SW 1271 (cell line): ENCODE data around the gene BMPR1B.
"Not testable (repeated sequence)": the region's sequence is repeated elsewhere in the genome, so short reads cannot be mapped to it uniquely, and the experiment has no call there.

Experiments used
- DNase-seq, 2 experiments: peaks; one replicate each; lab custom pipeline; 2025; lab: John Stamatoyannopoulos, UW

BMPR1B gene

DNA sequence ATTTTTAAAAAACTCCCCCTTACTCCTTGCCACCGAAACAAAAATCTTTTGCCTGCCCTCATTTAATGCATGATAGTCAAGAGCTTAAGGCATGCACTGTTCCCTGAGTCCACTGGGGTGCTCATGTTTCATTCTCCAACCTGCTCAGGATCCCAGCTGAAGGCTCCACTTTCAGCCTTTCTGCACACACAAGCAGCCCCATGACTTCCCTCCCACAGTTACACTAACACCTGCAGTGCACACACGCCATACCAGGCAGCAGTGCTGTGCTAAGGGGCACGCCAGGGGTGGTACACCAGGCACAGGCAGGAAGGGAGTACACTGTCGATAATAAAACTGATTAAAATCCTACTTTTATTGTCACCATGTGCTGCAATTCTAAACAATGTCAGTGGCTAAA is 385.2 kb downstream of the BMPR1B start:
- no peak for DNase-seq

DNA sequence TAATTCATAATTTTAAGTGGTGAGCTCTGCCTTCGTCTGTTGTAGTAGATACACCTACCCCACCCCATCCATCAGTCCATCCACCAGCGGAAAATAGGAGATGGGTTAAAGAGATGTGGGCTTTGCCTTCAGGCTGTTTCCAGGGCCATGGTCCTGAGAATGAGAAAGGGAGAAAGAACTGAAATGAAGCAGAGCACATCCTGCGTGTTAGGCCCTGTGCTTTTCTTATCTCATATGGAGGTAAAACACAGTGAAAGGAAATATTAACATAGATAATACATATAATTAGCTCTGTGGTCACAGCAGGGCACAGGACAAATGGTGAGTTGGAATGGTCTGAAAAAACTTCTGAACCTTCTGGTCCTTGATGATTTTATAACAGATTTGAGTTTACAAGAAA is 393.5 kb downstream of the BMPR1B start:
- no peak for DNase-seq

DNA sequence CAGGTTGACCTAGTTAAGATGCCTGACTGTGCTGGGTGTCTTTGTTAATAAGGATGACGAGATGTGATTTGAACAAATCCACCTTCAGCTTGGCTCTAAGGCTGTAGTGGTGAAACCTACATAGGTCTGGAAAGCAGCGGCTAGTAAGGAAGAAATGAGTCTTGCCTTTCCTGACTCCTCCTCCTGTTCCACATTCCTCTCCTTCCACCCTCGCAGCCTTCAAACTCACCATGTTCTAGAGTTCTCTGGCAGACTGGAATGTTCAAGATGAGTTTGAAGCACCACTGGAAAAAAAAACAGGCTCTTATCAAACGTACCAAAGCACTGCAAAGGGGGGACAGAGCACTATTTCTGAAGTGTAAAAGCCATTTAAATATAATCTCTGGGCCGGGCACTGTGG is 395.4 kb downstream of the BMPR1B start:
- DNase-seq, result no peak

DNA sequence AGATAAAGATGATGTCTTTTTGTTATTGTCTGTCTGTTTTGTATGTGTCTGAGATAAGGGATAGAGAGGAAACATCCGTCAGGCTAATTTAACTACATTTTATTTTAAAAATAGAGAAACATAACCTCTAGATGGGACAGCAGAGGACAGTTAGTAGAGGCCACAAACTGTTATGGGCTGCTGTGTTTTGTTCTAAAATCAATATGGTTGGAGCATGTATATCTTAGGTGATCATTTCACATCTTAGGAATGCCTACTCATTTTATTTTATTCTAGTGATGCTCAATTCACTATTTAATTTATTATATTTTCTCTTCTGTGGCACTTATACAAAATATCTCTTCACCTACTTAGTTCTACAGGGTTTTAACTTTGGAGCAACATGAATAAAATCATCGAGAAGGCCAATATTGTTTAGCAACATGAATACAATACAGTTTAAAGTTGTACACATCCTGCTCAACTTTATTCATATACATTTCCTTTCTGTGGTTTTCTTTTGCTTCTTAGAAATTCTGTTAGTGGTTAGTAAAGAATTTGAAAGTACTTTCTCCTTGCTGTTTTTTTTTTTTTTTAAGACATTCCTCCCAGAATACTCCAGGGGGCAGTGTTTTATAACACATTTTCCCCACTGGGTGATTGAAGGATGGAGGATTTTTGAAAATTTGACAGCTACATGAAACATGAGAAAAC is 398.1 kb downstream of the BMPR1B start:
- DNase-seq, result no peak

DNA sequence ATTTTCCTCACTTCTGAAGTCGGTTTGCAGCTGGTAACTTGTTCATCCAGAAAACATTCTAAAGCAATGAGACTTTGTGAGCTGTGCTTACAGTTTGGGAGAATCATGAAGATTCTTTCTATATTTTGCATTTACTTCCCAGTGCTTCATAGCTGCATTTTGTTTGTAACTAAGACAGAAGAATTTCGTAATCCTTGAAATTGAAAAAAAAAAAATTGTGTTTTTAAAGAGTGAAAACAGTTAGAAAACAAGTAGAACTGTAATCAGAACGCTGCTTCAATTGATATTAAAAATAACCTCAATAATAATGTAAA is 398.7 kb downstream of the BMPR1B start:
- DNase-seq, result no peak

DNA sequence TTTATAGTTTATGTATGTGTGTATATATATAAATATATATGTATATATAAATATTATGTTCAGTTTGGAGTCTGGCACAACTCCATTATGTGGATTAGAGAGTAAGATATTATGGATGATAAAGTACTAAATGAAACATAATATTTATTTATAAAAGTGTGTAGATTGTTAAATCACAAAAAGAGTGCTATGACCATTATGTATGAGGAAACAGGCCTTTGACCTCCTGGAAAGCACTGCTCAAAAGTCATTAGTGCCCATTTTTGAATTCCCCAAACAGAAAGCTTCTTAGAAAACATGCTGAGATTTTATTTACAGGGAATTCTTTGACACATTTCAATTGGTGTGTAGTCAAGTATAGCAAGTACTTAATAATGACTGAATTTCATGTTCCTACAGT is 399.8 kb downstream of the BMPR1B start:
- DNase-seq, result no peak

DNA sequence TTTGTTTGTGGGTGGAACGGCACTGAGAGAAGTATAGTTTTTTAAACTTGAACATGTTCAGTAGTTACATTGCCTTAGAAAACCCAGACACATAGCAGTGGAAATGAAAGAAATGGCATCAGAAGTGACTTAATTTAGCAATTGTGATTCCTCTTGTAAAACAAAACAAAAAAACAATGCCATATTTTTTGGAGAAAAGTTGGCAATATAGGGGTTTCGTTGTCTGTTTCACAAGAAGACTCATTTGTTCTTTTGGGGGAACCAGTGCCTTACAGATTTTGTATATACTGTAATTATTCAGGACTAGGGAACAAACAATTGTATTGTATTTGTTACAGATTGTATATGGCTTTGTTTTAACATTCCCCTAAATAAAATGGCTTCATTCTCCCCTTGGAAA is 400.3 kb downstream of the BMPR1B start:
- no peak for DNase-seq

DNA sequence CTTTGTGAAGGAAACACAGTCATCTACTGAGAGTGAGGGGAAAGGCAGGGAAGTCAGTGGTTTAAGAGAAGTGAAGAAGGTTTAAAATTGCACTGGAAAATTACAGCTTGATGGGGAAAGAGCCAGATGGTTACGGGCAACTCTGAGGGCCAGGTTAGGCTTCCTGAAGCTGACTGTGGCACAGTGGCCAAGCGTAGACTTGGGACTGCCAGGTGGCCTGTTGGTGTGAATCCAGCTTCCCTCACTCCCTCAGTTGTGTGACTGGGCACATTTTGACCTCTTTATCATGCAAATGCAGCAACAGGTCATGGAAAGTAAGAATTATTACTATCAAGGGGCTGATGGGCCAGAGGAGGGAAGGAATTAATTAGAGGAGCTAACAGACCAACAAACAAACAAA is 400.9 kb downstream of the BMPR1B start:
- DNase-seq, result no peak

DNA sequence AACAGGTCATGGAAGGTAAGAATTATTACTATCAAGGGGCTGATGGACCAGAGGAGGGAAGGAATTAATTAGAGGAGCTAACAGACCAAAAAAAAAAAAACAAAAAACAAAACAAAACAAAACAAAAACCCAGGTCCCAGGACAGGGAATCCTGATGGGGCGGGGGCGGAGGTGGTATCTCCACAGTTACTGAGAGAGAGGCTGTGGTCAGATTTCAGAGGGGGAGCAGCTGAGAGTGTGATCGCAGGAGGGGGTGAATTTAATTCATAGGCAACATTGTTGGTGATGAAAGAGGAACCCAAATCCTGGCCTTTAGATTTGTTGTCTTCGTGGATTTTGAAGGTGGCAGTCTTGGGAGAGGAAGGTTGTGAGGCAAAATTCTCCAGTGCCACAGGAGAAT is 401.6 kb downstream of the BMPR1B start:
- no peak for DNase-seq

DNA sequence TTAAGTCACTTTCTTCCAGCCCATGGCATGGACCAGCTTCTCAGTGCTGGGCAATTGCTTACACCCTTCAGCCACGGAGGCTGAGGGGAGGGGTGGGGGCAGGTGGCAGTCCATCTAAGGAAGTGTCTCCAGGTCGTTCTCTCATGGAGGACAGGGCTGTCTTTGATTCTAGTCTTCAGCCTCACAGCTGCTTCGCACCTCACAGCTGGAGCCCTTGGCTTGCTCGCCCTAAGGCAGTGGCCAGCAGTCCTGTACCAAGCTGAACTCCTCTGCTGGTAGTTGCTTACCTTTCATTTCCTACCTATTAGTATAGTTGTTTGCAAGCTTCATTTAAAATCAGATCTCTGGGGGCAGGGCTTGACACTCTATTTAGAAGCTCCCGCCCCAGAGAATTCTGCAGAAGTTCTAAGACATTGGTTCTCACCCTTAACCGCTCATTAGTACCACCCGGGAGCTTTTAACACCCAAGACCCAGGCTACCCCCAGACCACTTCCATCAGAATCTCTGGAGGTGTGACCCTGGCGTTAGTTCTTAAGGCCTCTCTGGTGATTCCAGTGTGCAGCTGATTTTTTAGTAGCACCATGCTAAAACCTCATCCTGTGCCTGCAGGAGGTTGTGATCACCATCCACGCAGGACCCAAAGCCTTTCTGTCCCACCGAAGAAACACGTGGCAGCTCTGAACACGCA is 404.2 kb downstream of the BMPR1B start:
- DNase-seq, result no peak

DNA sequence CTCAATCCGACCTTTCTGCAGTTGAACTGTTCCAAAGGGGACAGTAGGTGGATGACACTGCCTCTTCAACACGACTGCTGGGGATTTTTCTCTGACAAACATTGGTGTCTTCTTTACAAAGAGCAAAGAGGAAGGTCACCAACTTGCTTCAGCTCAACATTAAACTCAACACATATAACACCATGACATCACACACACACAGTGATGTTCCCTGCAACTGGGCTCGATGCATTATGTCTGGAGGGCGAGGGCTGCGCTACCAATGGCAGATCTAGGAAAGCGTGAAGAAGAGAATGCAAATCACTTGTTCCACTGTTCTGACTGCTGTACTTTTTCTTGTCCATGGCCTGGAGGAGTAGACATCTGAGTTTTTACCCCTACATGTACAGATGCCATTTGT is 405.1 kb downstream of the BMPR1B start:
- DNase-seq, result no peak

DNA sequence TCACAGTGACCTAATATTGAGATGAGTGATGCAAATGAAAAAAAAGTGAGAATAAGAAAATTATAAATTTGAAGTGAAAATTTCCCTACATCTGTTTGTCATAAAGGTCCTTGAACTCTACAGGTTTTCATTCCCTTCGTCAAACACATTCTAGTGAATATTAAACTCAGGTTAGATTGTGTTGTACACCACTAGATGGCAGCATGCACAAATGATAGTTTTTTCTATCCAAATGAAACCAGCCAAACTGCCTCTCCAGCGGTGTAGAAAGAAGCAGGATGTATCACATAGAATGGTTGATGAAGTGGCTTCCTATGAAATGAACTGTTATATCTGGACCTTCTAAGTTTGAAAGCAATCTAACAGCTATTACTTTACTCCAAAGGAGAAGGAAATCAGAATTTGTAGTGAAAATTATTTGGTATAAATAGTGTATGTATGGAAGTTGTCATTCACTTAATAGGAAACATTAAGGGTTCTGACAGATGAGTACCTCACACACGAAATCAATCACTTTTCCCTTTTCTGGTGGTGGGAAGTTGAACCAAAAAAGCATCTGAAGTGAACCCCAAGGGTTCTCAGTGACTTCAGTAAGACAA is 408.3 kb downstream of the BMPR1B start:
- peak in 1 of 2 experiments; percentile 42 for DNase-seq

DNA sequence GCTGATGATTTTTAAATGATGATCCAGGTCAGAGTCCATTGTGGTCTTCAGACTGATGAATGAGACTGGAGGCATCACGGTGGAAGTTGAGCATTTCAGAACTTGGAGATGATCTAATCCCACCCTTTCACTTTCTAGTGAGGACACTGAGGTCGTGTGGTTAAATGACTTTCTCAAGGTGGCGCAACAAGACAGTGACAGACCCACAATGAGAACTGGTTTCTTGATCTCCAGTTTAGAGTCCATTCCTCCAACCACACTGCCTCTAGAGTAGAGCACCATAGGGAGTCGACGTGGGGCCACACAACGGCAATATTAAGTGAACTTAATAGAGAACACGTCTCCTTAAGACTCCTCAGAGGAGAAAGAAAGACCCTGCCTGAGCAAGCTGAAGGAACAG is 410.1 kb downstream of the BMPR1B start:
- DNase-seq, result no peak

DNA sequence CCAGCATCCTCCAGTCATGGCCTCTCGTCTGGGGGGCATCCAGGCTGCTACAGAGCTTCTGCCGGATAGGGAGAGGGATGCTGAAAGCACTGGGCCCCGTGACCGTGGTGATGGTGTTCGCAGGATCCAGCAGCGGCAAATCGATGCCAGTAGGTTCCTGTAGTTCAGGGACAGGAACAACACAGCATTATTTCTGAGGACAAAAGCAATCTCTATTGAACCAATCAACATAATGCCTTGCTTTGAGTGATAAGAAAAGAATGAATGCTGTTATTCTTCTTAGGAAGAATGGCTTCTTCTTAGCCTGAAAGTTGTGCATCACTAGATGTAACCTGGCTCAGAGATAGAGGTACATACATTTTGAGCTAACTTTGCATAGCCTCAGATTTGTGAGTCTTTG is 412.4 kb downstream of the BMPR1B start:
- no peak for DNase-seq

DNA sequence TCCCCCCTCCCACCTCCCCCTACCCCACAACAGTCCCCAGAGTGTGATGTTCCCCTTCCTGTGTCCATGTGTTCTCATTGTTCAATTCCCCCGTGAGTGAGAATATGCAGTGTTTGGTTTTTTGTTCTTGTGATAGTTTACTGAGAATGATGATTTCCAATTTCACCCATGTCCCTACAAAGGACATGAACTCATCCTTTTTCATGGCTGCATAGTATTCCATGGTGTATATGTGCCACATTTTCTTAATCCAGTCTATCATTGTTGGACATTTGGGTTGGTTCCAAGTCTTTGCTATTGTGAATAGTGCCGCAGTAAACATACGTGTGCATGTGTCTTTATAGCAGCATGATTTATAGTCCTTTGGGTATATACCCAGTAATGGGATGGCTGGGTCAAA is 413.6 kb downstream of the BMPR1B start:
- DNase-seq, result not testable (repeated sequence)

DNA sequence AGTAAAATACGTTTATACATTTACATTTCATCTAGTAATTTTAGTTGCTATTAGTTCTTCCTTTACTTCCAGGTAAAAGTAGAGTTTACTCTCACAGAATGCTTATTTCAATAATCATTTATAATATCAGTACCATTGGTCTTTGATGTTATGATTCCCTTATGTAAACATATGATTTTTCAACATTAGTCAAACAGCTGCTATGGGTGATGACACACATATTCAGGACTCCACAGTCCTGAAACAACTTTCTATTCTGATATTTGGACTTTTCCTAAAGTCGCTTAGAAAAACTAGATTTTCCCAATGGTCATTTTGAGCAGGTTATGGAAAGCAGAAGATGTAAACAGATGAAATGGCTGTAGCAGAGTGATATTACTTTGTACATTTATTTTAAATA is 421.2 kb downstream of the BMPR1B start:
- no peak for DNase-seq

DNA sequence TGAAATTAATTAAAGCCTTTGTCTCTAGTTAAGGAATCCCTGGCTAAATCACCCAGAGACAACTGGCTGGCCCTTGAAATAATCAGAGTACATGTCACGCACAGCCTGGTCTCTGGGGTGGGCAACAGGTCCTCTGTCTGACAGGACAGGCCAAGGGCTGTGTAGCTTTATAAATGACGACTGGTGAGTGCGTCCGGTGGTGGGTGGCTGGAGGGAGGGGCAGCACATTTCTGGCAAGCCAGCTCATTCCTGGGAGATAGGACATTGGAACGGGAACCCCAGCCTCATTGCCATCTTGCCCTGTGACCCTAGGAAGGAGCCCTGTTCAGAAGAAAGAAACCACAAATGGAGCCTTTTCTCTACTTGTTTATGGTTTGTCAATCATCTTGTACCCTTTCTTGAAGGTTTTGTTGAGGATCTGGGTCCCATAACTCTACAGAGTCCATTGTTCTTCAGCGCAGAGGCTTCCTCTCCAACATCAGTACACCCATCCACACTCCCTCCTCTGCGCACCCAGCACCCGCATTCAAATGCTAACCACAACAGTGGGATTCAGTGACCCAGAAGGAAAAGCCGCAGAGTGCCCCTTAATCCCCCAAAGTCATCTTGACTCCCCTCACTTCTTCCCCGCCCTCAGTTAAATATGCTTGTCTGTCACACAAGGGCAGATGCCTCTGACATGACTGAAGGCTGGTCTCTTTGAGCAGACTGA is 422.9 kb downstream of the BMPR1B start:
- DNase-seq, result no peak

DNA sequence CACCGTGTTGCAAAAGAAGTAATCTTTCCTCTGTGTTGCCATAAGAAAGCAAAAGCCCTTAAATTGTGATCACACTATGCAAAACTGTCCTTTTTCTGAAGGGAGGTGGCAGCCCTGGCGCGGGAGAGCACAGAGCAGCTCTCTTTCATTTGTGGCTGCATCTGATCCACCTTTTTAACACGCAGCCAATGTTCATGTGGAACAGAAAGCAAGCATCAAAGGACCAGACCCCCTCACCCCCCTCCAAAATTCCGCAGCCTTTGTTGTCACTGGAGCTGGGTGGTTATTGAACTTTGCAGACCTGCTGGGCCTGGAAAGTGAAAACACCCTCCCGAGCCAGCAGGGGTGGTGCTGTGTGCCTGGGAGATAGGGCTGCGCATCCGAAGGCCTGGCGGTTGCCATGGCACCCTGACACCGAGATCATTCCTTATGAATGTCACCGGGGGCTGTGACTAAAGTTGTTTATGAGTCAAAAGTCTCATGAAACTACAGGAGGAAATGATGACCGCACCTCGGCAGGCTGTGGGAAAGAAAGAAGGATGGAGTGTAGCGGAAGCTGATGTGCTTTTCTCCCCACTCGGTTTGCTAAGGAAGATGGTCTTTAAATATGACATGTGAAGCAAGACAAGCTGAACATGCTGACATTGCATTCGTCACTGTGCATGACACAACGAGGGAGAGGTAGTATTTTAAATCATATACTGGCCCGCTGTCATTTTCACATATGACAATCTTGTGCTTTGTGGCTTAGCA is 423.7 kb downstream of the BMPR1B start:
- no peak for DNase-seq

DNA sequence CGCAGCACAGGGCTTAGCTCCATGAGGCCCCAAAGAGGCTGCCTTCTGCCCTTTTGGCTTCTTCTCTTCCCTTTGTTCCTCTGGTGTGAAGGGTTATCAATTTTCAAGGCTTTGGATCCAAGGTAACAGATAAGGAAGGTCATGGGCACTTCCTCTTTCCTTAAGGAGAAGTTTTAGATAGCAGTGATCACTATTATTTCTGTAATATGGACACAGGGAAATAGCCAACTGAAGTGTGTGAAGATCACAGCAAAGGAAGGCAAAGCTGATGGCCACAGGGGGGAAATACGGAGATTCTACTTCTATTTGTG is 424.2 kb downstream of the BMPR1B start:
- DNase-seq, result no peak

DNA sequence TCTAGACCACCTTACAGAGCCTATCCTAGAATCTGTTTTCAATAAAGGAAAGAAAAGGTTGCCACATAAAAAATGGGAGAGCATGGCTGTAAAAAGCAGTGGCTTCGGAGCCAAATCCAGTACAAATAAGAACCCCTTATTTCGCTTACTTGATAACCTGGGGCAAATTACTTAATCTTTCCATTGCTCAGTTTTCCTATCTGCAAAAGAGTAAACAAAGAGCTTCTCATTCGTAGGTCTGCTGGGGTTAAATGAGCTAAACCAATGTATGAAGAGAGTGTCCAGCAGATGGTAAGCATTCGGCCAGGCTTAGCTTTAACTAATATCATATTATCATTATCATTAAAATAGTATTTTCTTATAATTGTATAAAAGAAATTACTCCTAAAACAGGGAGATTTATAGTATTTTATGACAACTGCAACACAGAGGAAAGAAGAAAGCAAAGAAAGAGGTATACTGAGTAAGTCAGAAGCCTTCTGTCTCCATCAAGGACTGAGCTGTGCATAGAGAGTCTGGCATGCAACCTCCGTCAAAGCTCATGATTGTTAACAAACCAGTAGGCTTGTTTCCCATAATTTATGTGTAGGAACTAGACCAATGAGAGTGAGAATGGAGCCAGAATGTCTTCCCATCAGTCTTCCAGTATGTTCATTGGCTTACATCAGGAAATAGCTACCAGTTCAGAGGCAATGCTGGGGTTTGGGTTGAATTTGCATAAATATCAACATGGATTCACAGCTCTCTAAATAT is 426.1 kb downstream of the BMPR1B start:
- DNase-seq, result no peak

DNA sequence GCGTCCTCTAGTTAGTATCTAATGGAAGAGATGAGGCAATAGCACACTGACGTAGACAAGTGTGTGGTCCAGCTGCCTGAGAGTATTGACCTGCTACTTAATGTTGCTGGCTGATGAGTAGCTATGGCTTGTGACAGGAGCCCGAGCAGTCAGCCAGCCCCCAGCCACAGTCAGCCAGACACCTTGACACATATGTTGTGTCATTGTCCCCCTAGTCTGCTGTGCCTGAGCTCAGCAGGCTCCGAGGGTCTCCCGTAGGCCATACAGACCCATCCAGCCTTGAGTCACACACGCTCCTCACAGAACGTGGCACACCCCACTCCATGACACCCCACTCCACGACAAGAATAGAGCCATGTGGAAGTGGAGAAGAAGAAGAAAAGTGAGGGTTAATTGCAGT is 428.9 kb downstream of the BMPR1B start:
- no peak for DNase-seq
